Mesenchymal stem cell (in vitro differentiated cells and primary cell): ENCODE results near the gene MET.

Experiments
- DNase-seq: peaks from one replicate; pipeline ENCODE4 v3.0.0-alpha.2; 2013
- H2AFZ ChIP-seq: one replicate; pipeline ENCODE4 v1.6.1; 2013; ENCODE audit warnings: low read depth, mild to moderate bottlenecking, control low read depth, inconsistent platforms, low read length, moderate library complexity
- H2AK5ac ChIP-seq: 2 replicates; pipeline ENCODE4 v1.6.1; 2013; ENCODE audit warnings: low read length, moderate library complexity, mild to moderate bottlenecking, inconsistent platforms; ENCODE audit not compliant: severe bottlenecking
- H2BK120ac ChIP-seq: one replicate; pipeline ENCODE4 v1.6.1; 2013; ENCODE audit warnings: low read depth, mild to moderate bottlenecking, inconsistent platforms, low read length, moderate library complexity
- H2BK12ac ChIP-seq, 2 experiments: one replicate each; pipeline ENCODE4 v1.6.1; 2013; ENCODE audit warnings: inconsistent platforms in 2 of 2, low read length in 2 of 2, mild to moderate bottlenecking in 2 of 2, moderate library complexity in 2 of 2, control low read depth in 1 of 2
- H2BK15ac ChIP-seq: one replicate; pipeline ENCODE4 v1.6.1; 2013; ENCODE audit warnings: mild to moderate bottlenecking, low read depth, inconsistent platforms; ENCODE audit not compliant: poor library complexity, severe bottlenecking
- H2BK5ac ChIP-seq: 2 replicates; pipeline ENCODE4 v1.6.1; 2013; ENCODE audit warnings: low read depth, mild to moderate bottlenecking, low read length, control low read depth, inconsistent platforms; ENCODE audit not compliant: poor library complexity, severe bottlenecking
- H3K14ac ChIP-seq, 2 experiments: one replicate each; pipeline ENCODE4 v1.6.1; 2013; ENCODE audit warnings: inconsistent platforms in 2 of 2, low read length in 2 of 2, control low read depth in 1 of 2, mild to moderate bottlenecking in 1 of 2, moderate library complexity in 1 of 2
- H3K18ac ChIP-seq, 2 experiments: one replicate each; pipeline ENCODE4 v1.6.1; 2013; ENCODE audit warnings: inconsistent platforms in 2 of 2, low read length in 2 of 2, control low read depth in 1 of 2, low read depth in 1 of 2, mild to moderate bottlenecking in 1 of 2
- H3K23ac ChIP-seq, 2 experiments: one replicate each; pipeline ENCODE4 v1.6.1; 2013; ENCODE audit warnings: inconsistent platforms in 2 of 2, low read length in 2 of 2, mild to moderate bottlenecking in 2 of 2, moderate library complexity in 2 of 2, control low read depth in 1 of 2
- H3K27ac ChIP-seq: 2 replicates; pipeline ENCODE4 v1.5.1; 2013; ENCODE audit warnings: mild to moderate bottlenecking, moderate library complexity, low read length, control low read depth, inconsistent platforms; ENCODE audit not compliant: poor library complexity, severe bottlenecking
- H3K27me3 ChIP-seq, 2 experiments: 2 replicates each; pipeline versions ENCODE4 v1.6.1 to v1.7.0; 2013; ENCODE audit warnings: low read length in 2 of 2, mild to moderate bottlenecking in 2 of 2, moderate library complexity in 2 of 2, control low read depth in 1 of 2, inconsistent platforms in 1 of 2; ENCODE audit not compliant: control insufficient read depth in 1 of 2, insufficient read depth in 1 of 2
- H3K36me3 ChIP-seq, 2 experiments: 2 replicates each; pipeline versions ENCODE4 v1.6.1 to v1.7.0; 2013; ENCODE audit warnings: low read length in 2 of 2, control low read depth in 1 of 2, inconsistent platforms in 1 of 2, low read depth in 1 of 2, mild to moderate bottlenecking in 1 of 2; ENCODE audit not compliant: insufficient read depth in 2 of 2, control insufficient read depth in 1 of 2
- H3K4ac ChIP-seq, 2 experiments: one replicate each; pipeline ENCODE4 v1.6.1; 2013; ENCODE audit warnings: inconsistent platforms in 2 of 2, low read length in 2 of 2, mild to moderate bottlenecking in 2 of 2, moderate library complexity in 2 of 2, control low read depth in 1 of 2, low read depth in 1 of 2
- H3K4me1 ChIP-seq: 2 replicates; pipeline ENCODE4 v1.6.1; 2013; ENCODE audit warnings: low read depth, low read length, control low read depth; ENCODE audit not compliant: control insufficient read depth, insufficient read depth
- H3K4me2 ChIP-seq: 2 replicates; pipeline ENCODE4 v1.6.1; 2013; ENCODE audit warnings: low read length, mild to moderate bottlenecking, inconsistent platforms; ENCODE audit not compliant: poor library complexity, severe bottlenecking
- H3K4me3 ChIP-seq, 2 experiments: 2 replicates each; pipeline versions ENCODE4 v1.5.1 to v1.7.0; 2013; ENCODE audit warnings: low read length in 2 of 2, mild to moderate bottlenecking in 2 of 2, control low read depth in 1 of 2, low read depth in 1 of 2; ENCODE audit not compliant: insufficient read depth in 1 of 2
- H3K79me1 ChIP-seq: replicated peaks from 2 replicates; pipeline ENCODE4 v1.6.1; 2013; ENCODE audit warnings: mild to moderate bottlenecking, control low read depth, low read length, inconsistent platforms; ENCODE audit not compliant: poor library complexity, severe bottlenecking
- H3K9ac ChIP-seq: 2 replicates; pipeline ENCODE4 v1.7.0; 2013; ENCODE audit warnings: mild to moderate bottlenecking, low read length, moderate library complexity
- H3K9me3 ChIP-seq: 2 replicates; pipeline ENCODE4 v1.7.0; 2013; ENCODE audit warnings: mild to moderate bottlenecking, low read length; ENCODE audit not compliant: control insufficient read depth
- H4K8ac ChIP-seq: one replicate; pipeline ENCODE4 v1.6.1; 2013; ENCODE audit warnings: inconsistent platforms, mild to moderate bottlenecking, low read length, moderate library complexity
- H4K91ac ChIP-seq: one replicate; pipeline ENCODE4 v1.6.1; 2013; ENCODE audit warnings: mild to moderate bottlenecking, low read length, inconsistent platforms
- WGBS: methylation state at CpG from one replicate; pipeline ENCODE4 v1.1.7; 2013; ENCODE audit warnings: mixed read lengths; 5-methylcytosine and 5-hydroxymethylcytosine counted together

Gene MET

DNA sequence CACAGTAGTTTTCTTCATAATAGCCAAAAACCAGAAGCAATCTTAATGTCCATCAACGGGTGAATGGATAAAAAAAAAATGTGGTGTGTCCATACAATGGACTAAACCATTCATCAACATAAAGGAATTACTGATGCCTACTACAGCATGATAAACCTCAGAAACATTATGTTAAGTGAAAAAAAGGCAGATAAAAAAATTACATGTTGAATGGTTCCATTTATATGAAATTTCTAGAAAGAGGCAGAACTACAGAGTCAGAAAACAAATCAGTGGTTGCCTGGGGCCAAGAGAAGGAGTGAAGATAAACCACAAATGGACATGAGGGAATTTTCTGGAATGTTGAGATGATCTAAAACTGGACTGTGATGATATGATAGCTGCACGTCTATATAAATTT, 115.9 kb downstream of the MET start:
- Histone ChIP-seq H2BK15ac (no peak overlapping the region), H2BK120ac (no peak overlapping the region), H3K9ac (no peak overlapping the region), H3K4ac (no peak overlapping the region), H2AK5ac (no peak overlapping the region), H3K36me3 (peaks cover 26 to 30% of the 10 kb centered on the region in 2 experiments), H3K27ac (no peak overlapping the region), H3K9me3 (no peaks in the 10 kb centered on the region), H2BK12ac (no peak overlapping the region), H4K91ac (no peak overlapping the region), H3K79me1 (peaks cover 33% of the 10 kb centered on the region), H3K4me2 (no peak overlapping the region), H2BK5ac (no peak overlapping the region), H3K4me1 (peaks cover 9% of the 10 kb centered on the region), H3K27me3 (no peaks in the 10 kb centered on the region), H3K4me3 (no peak overlapping the region), H3K14ac (no peak overlapping the region), H4K8ac (no peak overlapping the region), H3K18ac (no peak overlapping the region), H2AFZ (no peak overlapping the region), H3K23ac (no peak overlapping the region)
- DNase-seq, result no peak
- no CpG with 5 or more reads among the region's 2 CpGs for WGBS

GRCh38 chr7:116788572-116789197, 116.7 kb downstream of the MET start:
- 100% methylated on average over 4 of the region's 5 CpGs for WGBS
- no peak overlapping the region for H2BK5ac ChIP-seq
- no peak overlapping the region for H2AK5ac ChIP-seq

GRCh38 chr7:116790025-116790424, 118.0 kb downstream of the MET start:
- H3K36me3 ChIP-seq, result peaks cover 8 to 27% of the 10 kb centered on the region in 2 experiments
- no peak overlapping the region for H2BK5ac ChIP-seq
- no peak overlapping the region for H4K91ac ChIP-seq
- H3K14ac ChIP-seq, result no peak overlapping the region
- no peak overlapping the region for H2BK120ac ChIP-seq
- no peak overlapping the region for H3K9ac ChIP-seq
- no peaks in the 10 kb centered on the region for H3K9me3 ChIP-seq
- no peak overlapping the region for H2AFZ ChIP-seq
- H3K4me3 ChIP-seq, result no peak overlapping the region
- H3K4me2 ChIP-seq, result no peak overlapping the region
- H3K4me1 ChIP-seq, result peaks cover 3% of the 10 kb centered on the region
- H3K79me1 ChIP-seq, result peaks cover 29% of the 10 kb centered on the region
- H2AK5ac ChIP-seq, result no peak overlapping the region
- H3K23ac ChIP-seq, result no peak overlapping the region
- no peaks in the 10 kb centered on the region for H3K27me3 ChIP-seq
- no peak overlapping the region for H3K27ac ChIP-seq
- no peak overlapping the region for H4K8ac ChIP-seq
- H2BK15ac ChIP-seq, result no peak overlapping the region
- no peak overlapping the region for H3K4ac ChIP-seq
- 100% methylated on average over 3 of the region's 3 CpGs for WGBS
- no peak for DNase-seq
- no peak overlapping the region for H2BK12ac ChIP-seq
- H3K18ac ChIP-seq, result no peak overlapping the region

More at GRCh38 chr7:116788572-116789197, 116.7 kb downstream of the MET start:
- no peak overlapping the region for H3K9ac ChIP-seq
- H3K36me3 ChIP-seq, result peaks cover 19 to 36% of the 10 kb centered on the region in 2 experiments
- H3K23ac ChIP-seq, result no peak overlapping the region
- no peak overlapping the region for H3K4me3 ChIP-seq
- no peak overlapping the region for H3K18ac ChIP-seq
- H3K4ac ChIP-seq, result no peak overlapping the region
- H3K4me1 ChIP-seq, result peaks cover 6% of the 10 kb centered on the region
- H3K27me3 ChIP-seq, result no peaks in the 10 kb centered on the region
- H3K4me2 ChIP-seq, result no peak overlapping the region
- no peak overlapping the region for H4K8ac ChIP-seq
- peaks cover 33% of the 10 kb centered on the region for H3K79me1 ChIP-seq
- no peak for DNase-seq
- no peak overlapping the region for H3K27ac ChIP-seq
- H2BK120ac ChIP-seq, result no peak overlapping the region
- H3K14ac ChIP-seq, result no peak overlapping the region
- H2AFZ ChIP-seq, result no peak overlapping the region
- no peak overlapping the region for H4K91ac ChIP-seq
- no peak overlapping the region for H2BK15ac ChIP-seq
- H2BK12ac ChIP-seq, result no peak overlapping the region
- H3K9me3 ChIP-seq, result no peaks in the 10 kb centered on the region

- H2AK5ac ChIP-seq, result no peak overlapping the region
- whole genome bisulfite sequencing, result 97% methylated on average over 4 of the region's 4 CpGs
Measured at GRCh38 chr7:116792813-116793212, 120.8 kb downstream of the MET start.

More at GRCh38 chr7:116792813-116793212, 120.8 kb downstream of the MET start:
- no peaks in the 10 kb centered on the region for H3K27me3 ChIP-seq
- no peak overlapping the region for H3K9ac ChIP-seq
- peaks cover 12% of the 10 kb centered on the region for H3K79me1 ChIP-seq
- H3K18ac ChIP-seq, result no peak overlapping the region
- H2BK12ac ChIP-seq, result no peak overlapping the region
- no peak overlapping the region for H3K27ac ChIP-seq
- H3K9me3 ChIP-seq, result no peaks in the 10 kb centered on the region
- H2BK120ac ChIP-seq, result no peak overlapping the region
- H3K4ac ChIP-seq, result no peak overlapping the region
- H3K23ac ChIP-seq, result no peak overlapping the region
- no peak overlapping the region for H4K91ac ChIP-seq
- H3K4me2 ChIP-seq, result no peak overlapping the region
- no peaks in the 10 kb centered on the region for H3K4me1 ChIP-seq
- no peak overlapping the region for H2BK15ac ChIP-seq
- DNase-seq, result no peak
- no peak overlapping the region for H2BK5ac ChIP-seq
- H2AFZ ChIP-seq, result no peak overlapping the region
- H3K14ac ChIP-seq, result no peak overlapping the region
- no peak overlapping the region for H4K8ac ChIP-seq
- no peak overlapping the region for H3K4me3 ChIP-seq
- peaks cover 10 to 29% of the 10 kb centered on the region in 2 experiments for H3K36me3 ChIP-seq
